Sigmoid colon (tissue), 7 donors: Measurements from ENCODE around the gene TBCD. TPM values are rescaled to one million over a fixed set of nuclear protein-coding genes. Genes with fewer than 3 reads are reported as not detected.
A peak's percentile ranks its signal among the peaks of the same experiment; 100 is the strongest.

ENCODE experiments used
- DNase-seq: peaks from one replicate; pipeline ENCODE4 v3.0.0-alpha.2; 2019
- H3K27ac ChIP-seq, 4 donors: fragments of 200-600 bp; sonication (generic); one replicate each; pipeline ENCODE4 v1.5.1; 2016 to 2019; ENCODE audit warnings: mild to moderate bottlenecking in 1 of 4
- H3K27me3 ChIP-seq, 3 donors: fragments of 200-600 bp; sonication (generic); one replicate each; pipeline ENCODE4 v1.5.1; 2019; ENCODE audit warnings: mild to moderate bottlenecking in 1 of 3
- H3K36me3 ChIP-seq, 4 donors: fragments of 200-600 bp; sonication (generic); one replicate each; pipeline ENCODE4 v1.5.1; 2016 to 2019
- H3K4me1 ChIP-seq, 4 donors: fragments of 200-600 bp; sonication (generic); one replicate each; pipeline ENCODE4 v1.5.1; 2017 to 2019
- H3K4me3 ChIP-seq, 4 donors: fragments of 200-600 bp; sonication (generic); one replicate each; pipeline ENCODE4 v1.5.1; 2017 to 2019; ENCODE audit warnings: mild to moderate bottlenecking in 2 of 4, moderate library complexity in 1 of 4
- H3K9me3 ChIP-seq, 4 donors: fragments of 200-600 bp in 3 of 4; sonication (generic) in 3 of 4; one replicate each; pipeline versions ENCODE4 v1.5.1 to v1.6.1; 2013 to 2019
- EP300 ChIP-seq, 4 donors: sonication (generic); formaldehyde crosslinking; IDR thresholded peaks; one replicate each; pipeline ENCODE4 v1.6.1; 2017; ENCODE audit warnings: antibody characterized with exemption in 4 of 4
- POLR2A ChIP-seq, 2 donors: fragments of 450-650 bp; IDR thresholded peaks; one replicate each; pipeline ENCODE4 v1.6.1; 2016; ENCODE audit warnings: antibody characterized with exemption in 2 of 2, mild to moderate bottlenecking in 2 of 2, moderate library complexity in 2 of 2
- POLR2AphosphoS5 ChIP-seq, 4 donors: sonication (generic); formaldehyde crosslinking; IDR thresholded peaks; one replicate each; pipeline ENCODE4 v1.6.1; 2017; ENCODE audit warnings: antibody characterized with exemption in 4 of 4
- WGBS, 2 donors: extraction: QIAGEN DNeasy Blood & Tissue Kit; methylation state at CpG; one replicate each; pipeline ENCODE4 v1.1.7; 2013; 5-methylcytosine and 5-hydroxymethylcytosine counted together
- intact Hi-C: fragments of 100-400 bp; cut with DNase I; formaldehyde crosslinking; loops from one replicate; pipeline ENCODE4 v1.15.1; 2023
- polyA plus RNA-seq, 3 donors: library from polyadenylated mRNA; stranded (reverse); fragments of 200-250 nt; gene quantifications; one replicate each; pipeline ENCODE4 v1.2.3, GENCODE V29; 2013
- total RNA-seq, 4 donors: library from RNA; depleted of rRNA; stranded (reverse); fragments of >200 nt; gene quantifications; one replicate each; pipeline ENCODE4 v1.1.0, GENCODE V29; 2016
- TF ChIP-seq, protein P1 (sequence below), 4 experiments: fragments of 450-650 bp in 3 of 4; fragments of 200-600 bp in 1 of 4; IDR thresholded peaks; one replicate each; pipeline ENCODE4 v1.5.1; 2016 to 2019; ENCODE audit warnings: antibody characterized with exemption in 4 of 4, mild to moderate bottlenecking in 3 of 4, moderate library complexity in 2 of 4
- donor health status: healthy with polysubstance abuse.
- donor health status: Bipolar disorder and iron deficiency.
- donor health status: healthy.

Gene TBCD
- total and polyA plus RNA-seq, 7 donors, result 11.1 to 77.4 (median 34.2) TPM

- Histone ChIP-seq H3K27ac (peak overlapping the region in 1 of 4 donors; percentile 5), H3K4me1 (no peaks in the 10 kb centered on the region), H3K36me3 (no peaks in the 10 kb centered on the region), H3K27me3 (no peaks in the 10 kb centered on the region), H3K9me3 (no peaks in the 10 kb centered on the region), H3K4me3 (no peak overlapping the region)
- peak; percentile 49 for DNase-seq
- intact Hi-C loops, result no loop called here
- TF ChIP-seq POLR2A (IDR thresholded peaks at IDR 0.05) (no peak), EP300 (IDR thresholded peaks at IDR 0.05) (no peak), POLR2AphosphoS5 (IDR thresholded peaks at IDR 0.05) (no peak)
- TF ChIP-seq, protein P1, sequence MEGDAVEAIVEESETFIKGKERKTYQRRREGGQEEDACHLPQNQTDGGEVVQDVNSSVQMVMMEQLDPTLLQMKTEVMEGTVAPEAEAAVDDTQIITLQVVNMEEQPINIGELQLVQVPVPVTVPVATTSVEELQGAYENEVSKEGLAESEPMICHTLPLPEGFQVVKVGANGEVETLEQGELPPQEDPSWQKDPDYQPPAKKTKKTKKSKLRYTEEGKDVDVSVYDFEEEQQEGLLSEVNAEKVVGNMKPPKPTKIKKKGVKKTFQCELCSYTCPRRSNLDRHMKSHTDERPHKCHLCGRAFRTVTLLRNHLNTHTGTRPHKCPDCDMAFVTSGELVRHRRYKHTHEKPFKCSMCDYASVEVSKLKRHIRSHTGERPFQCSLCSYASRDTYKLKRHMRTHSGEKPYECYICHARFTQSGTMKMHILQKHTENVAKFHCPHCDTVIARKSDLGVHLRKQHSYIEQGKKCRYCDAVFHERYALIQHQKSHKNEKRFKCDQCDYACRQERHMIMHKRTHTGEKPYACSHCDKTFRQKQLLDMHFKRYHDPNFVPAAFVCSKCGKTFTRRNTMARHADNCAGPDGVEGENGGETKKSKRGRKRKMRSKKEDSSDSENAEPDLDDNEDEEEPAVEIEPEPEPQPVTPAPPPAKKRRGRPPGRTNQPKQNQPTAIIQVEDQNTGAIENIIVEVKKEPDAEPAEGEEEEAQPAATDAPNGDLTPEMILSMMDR (IDR thresholded peaks at IDR 0.05), result no peak
- WGBS, 2 donors, result 93 to 94% methylated on average over 28 of the region's 28 CpGs
These were observed 84.1 kb downstream of the TBCD start for GRCh38 chr17:82835766-82836512.

GRCh38 chr17:82836823-82837357 lies 85.0 kb downstream of the TBCD start:
- DNase-seq, result peak; percentile 48
- 16 to 63% methylated on average over 12 of the region's 12 CpGs for WGBS, 2 donors

GRCh38 chr17:82837586-82838320 lies 85.9 kb downstream of the TBCD start:
- Histone ChIP-seq H3K27me3 (no peaks in the 10 kb centered on the region), H3K27ac (peak overlapping the region in 2 of 4 donors; percentile 5 to 32), H3K36me3 (no peaks in the 10 kb centered on the region), H3K9me3 (no peaks in the 10 kb centered on the region), H3K4me1 (no peaks in the 10 kb centered on the region), H3K4me3 (no peak overlapping the region)
- WGBS, 2 donors, result 19 to 68% methylated on average over 13 of the region's 13 CpGs
- intact Hi-C loops, result no loop called here
- no peak for TF ChIP-seq POLR2AphosphoS5 (IDR thresholded peaks at IDR 0.05)
- no peak for TF ChIP-seq POLR2A (IDR thresholded peaks at IDR 0.05)
- no peak for TF ChIP-seq EP300 (IDR thresholded peaks at IDR 0.05)
- TF ChIP-seq, protein P1 (IDR thresholded peaks at IDR 0.05), result no peak
- peak; percentile 28 for DNase-seq

More at GRCh38 chr17:82836823-82837357, 85.0 kb downstream of the TBCD start:
- Histone ChIP-seq H3K9me3 (no peaks in the 10 kb centered on the region), H3K4me1 (no peaks in the 10 kb centered on the region), H3K4me3 (no peak overlapping the region), H3K27me3 (no peaks in the 10 kb centered on the region), H3K36me3 (no peaks in the 10 kb centered on the region), H3K27ac (peak overlapping the region in 1 of 4 donors; percentile 32)
- intact Hi-C loops, result no loop called here
- TF ChIP-seq POLR2A (IDR thresholded peaks at IDR 0.05), result no peak
- TF ChIP-seq EP300 (IDR thresholded peaks at IDR 0.05), result no peak
- TF ChIP-seq, protein P1 (IDR thresholded peaks at IDR 0.05), result peak in 1 of 4 experiments; percentile 20
- TF ChIP-seq POLR2AphosphoS5 (IDR thresholded peaks at IDR 0.05), result no peak

- Histone ChIP-seq H3K4me1 (no peaks in the 10 kb centered on the region), H3K9me3 (no peaks in the 10 kb centered on the region), H3K36me3 (no peaks in the 10 kb centered on the region), H3K27ac (peak overlapping the region in 1 of 4 donors; percentile 17), H3K4me3 (no peak overlapping the region), H3K27me3 (no peaks in the 10 kb centered on the region)
- no peak for TF ChIP-seq POLR2A (IDR thresholded peaks at IDR 0.05)
- peak in 1 of 4 donors; percentile 31 for TF ChIP-seq POLR2AphosphoS5 (IDR thresholded peaks at IDR 0.05)
- TF ChIP-seq EP300 (IDR thresholded peaks at IDR 0.05), result no peak
- TF ChIP-seq, protein P1 (IDR thresholded peaks at IDR 0.05), result no peak
- intact Hi-C loops, result no loop called here
- 15 to 67% methylated on average over 17 of the region's 17 CpGs for WGBS, 2 donors
- DNase-seq, result peak; percentile 68
These were observed 86.7 kb downstream of the TBCD start for GRCh38 chr17:82838386-82839063.
